Transverse colon (tissue), 4 donors: ENCODE measurements around the gene DDX4. TPM values are rescaled to one million over a fixed set of nuclear protein-coding genes. Genes with fewer than 3 reads are reported as not detected.
"Not testable (repeated sequence)": the region's sequence is repeated elsewhere in the genome, so short reads cannot be mapped to it uniquely, and the experiment has no call there.

Experiments used
- DNase-seq: peaks from one replicate; pipeline ENCODE4 v3.0.0-alpha.2; 2019
- H3K27ac ChIP-seq, 4 donors: fragments of 200-600 bp; sonication (generic); 2 replicates each; pipeline ENCODE4 v1.5.1; 2016 to 2018; ENCODE audit warnings: inconsistent platforms in 4 of 4
- H3K27me3 ChIP-seq: fragments of 200-600 bp; sonication (generic); 2 replicates; pipeline ENCODE4 v1.5.1; 2017; ENCODE audit warnings: inconsistent platforms
- H3K36me3 ChIP-seq, 4 donors: fragments of 200-600 bp; sonication (generic); 2 replicates each; pipeline ENCODE4 v1.5.1; 2017 to 2019; ENCODE audit warnings: inconsistent platforms in 4 of 4
- H3K4me1 ChIP-seq, 4 donors: fragments of 200-600 bp; sonication (generic); 2 replicates each; pipeline ENCODE4 v1.5.1; 2017 to 2020; ENCODE audit warnings: inconsistent platforms in 4 of 4
- H3K4me3 ChIP-seq, 4 donors: fragments of 200-600 bp; sonication (generic); 1 replicate in 1 of 4; 2 replicates in 3 of 4; pipeline versions ENCODE4 v1.5.1 to v1.6.1; 2017 to 2019; ENCODE audit warnings: inconsistent platforms in 4 of 4
- H3K9me3 ChIP-seq, 2 donors: fragments of 200-600 bp; sonication (generic); 2 replicates each; pipeline ENCODE4 v1.5.1; 2017 to 2019; ENCODE audit warnings: inconsistent platforms in 2 of 2
- EP300 ChIP-seq: sonication (generic); formaldehyde crosslinking; IDR thresholded peaks from one replicate; pipeline ENCODE4 v1.6.1; 2017; ENCODE audit warnings: antibody characterized with exemption, low read depth
- POLR2A ChIP-seq: fragments of 450-650 bp; IDR thresholded peaks from one replicate; pipeline ENCODE4 v1.6.1; 2016; ENCODE audit warnings: antibody characterized with exemption, mild to moderate bottlenecking, moderate library complexity
- POLR2AphosphoS5 ChIP-seq, 3 donors: sonication (generic); formaldehyde crosslinking; IDR thresholded peaks; one replicate each; pipeline ENCODE4 v1.6.1; 2016; ENCODE audit warnings: antibody characterized with exemption in 3 of 3
- WGBS, 2 donors: methylation state at CpG; one replicate each; pipeline ENCODE4 v1.1.5; 2018; ENCODE audit warnings: low coverage in 1 of 2; 5-methylcytosine and 5-hydroxymethylcytosine counted together
- in situ Hi-C, 4 donors: fragments of 200-750 bp; cut with MboI; loops; one replicate each; pipeline versions ENCODE4 v1.15.0 to v1.15.1; 2017; ENCODE audit warnings: low sequenced_read_pairs in 3 of 4, low pct_ligation_motif_present in 1 of 4, low pct_unique_long_range_greater_than_20kb in 1 of 4
- intact Hi-C: fragments of 100-400 bp; cut with DNase I; formaldehyde crosslinking; loops from one replicate; pipeline ENCODE4 v1.15.1; 2023; ENCODE audit warnings: low total_unique reads
- total RNA-seq, 4 donors: library from RNA; depleted of rRNA; stranded (reverse); fragments of >200 nt; gene quantifications; one replicate each; pipeline ENCODE4 v1.1.0, GENCODE V29; 2016
- TF ChIP-seq, protein P1 (sequence below), 5 experiments: fragments of 200-600 bp in 3 of 5; fragments of 450-650 bp in 2 of 5; sonication (generic) in 3 of 5; IDR thresholded peaks; 1 replicate in 2 of 5; 2 replicates in 3 of 5; pipeline ENCODE4 v1.5.1; 2016 to 2017; ENCODE audit warnings: antibody characterized with exemption in 5 of 5, inconsistent platforms in 3 of 5, mild to moderate bottlenecking in 2 of 5, moderate library complexity in 1 of 5

The DDX4 gene
- total RNA-seq, 4 donors from 2014 or later: not detected

DNA sequence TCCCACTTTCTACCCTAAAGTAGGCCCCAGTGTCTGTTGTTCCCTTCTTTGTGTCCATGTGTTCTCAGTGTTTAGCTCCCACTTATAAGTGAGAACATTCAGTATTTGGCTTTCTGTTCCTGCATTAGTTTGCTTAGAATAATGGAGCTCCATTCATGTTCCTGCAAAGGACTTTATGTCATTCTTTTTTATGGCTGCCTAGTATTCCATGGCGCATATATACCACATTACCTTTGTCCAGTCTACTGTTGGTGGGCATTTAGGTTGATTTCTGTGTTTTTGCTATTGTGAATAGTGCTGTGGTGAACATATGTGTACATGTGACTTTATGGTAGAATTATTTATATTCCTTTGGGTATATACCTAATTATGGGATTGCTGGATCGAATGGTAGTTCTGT lies 30.4 kb downstream of the DDX4 start:
- TF ChIP-seq POLR2AphosphoS5 (IDR thresholded peaks at IDR 0.05): no peak
- peaks cover 3% of the 10 kb centered on the region for H3K27me3 ChIP-seq
- DNase-seq: no peak
- intact Hi-C loops: no loop called here
- WGBS, 2 donors: 94 to 100% methylated on average over 2 of the region's 2 CpGs
- H3K9me3 ChIP-seq: no peaks in the 10 kb centered on the region
- H3K27ac ChIP-seq: no peak overlapping the region
- H3K4me1 ChIP-seq: no peaks in the 10 kb centered on the region
- in situ Hi-C loops: no loop called here
- no peaks in the 10 kb centered on the region for H3K36me3 ChIP-seq
- no peak overlapping the region for H3K4me3 ChIP-seq

DNA sequence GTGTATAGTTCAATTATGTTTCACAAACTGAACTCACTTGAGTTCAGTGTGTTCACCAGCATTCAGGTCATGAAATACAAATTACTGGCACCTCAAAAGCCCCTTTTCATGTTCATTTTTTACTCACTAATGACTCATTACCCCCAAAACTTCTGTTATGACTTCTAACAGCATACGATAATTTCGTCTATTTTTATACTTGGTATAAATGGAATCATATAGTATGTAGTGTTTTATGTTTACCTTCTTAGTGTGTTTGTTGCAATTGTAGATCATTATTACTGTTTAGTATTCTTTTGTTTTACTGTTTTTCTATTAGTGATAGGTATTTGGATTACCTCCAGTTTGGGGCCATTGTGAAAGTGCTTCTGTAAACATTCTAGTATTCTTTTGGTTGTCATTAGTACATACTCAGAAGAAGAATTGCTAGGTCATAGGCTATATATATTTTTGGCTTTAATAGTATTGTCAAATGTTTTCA lies 33.4 kb downstream of the DDX4 start:
- in situ Hi-C loops (no loop called here), intact Hi-C loops (no loop called here)
- TF ChIP-seq POLR2AphosphoS5 (IDR thresholded peaks at IDR 0.05): no peak
- WGBS, 2 donors: 62 to 77% methylated on average over 2 of the region's 2 CpGs
- DNase-seq: no peak
- H3K27me3 ChIP-seq: no peaks in the 10 kb centered on the region
- no peaks in the 10 kb centered on the region for H3K9me3 ChIP-seq
- H3K27ac ChIP-seq: no peak overlapping the region
- no peaks in the 10 kb centered on the region for H3K4me1 ChIP-seq
- no peaks in the 10 kb centered on the region for H3K36me3 ChIP-seq
- no peak overlapping the region for H3K4me3 ChIP-seq

DNA sequence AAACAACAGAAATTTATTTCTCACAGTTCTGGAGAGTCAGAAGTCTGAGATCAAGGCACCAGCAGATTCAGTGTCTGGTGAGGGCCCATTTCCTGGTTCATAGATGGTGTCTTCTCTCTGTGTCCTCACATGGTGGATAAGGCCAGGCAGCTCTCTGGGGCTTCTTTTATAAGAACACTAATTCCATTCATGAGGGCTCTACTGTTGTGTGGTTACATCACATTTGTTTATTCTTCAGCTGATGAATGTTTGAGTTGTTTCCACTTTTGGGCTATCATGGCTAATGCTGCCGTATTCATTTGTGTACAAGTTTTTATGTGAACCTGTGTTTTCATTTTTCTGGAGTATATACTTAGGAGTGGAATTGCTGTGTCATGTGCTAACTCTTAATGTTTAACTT lies 35.2 kb downstream of the DDX4 start:
- in situ Hi-C loops (no loop called here), intact Hi-C loops (no loop called here)
- TF ChIP-seq, protein P1, sequence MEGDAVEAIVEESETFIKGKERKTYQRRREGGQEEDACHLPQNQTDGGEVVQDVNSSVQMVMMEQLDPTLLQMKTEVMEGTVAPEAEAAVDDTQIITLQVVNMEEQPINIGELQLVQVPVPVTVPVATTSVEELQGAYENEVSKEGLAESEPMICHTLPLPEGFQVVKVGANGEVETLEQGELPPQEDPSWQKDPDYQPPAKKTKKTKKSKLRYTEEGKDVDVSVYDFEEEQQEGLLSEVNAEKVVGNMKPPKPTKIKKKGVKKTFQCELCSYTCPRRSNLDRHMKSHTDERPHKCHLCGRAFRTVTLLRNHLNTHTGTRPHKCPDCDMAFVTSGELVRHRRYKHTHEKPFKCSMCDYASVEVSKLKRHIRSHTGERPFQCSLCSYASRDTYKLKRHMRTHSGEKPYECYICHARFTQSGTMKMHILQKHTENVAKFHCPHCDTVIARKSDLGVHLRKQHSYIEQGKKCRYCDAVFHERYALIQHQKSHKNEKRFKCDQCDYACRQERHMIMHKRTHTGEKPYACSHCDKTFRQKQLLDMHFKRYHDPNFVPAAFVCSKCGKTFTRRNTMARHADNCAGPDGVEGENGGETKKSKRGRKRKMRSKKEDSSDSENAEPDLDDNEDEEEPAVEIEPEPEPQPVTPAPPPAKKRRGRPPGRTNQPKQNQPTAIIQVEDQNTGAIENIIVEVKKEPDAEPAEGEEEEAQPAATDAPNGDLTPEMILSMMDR (IDR thresholded peaks at IDR 0.05): no peak
- TF ChIP-seq POLR2AphosphoS5 (IDR thresholded peaks at IDR 0.05): no peak
- TF ChIP-seq EP300: no peak
- TF ChIP-seq POLR2A: no peak
- H3K27ac ChIP-seq: no peak overlapping the region
- no peaks in the 10 kb centered on the region for H3K27me3 ChIP-seq
- no peak for DNase-seq
- no peak overlapping the region for H3K4me3 ChIP-seq
- no peaks in the 10 kb centered on the region for H3K9me3 ChIP-seq
- WGBS, 2 donors: 44 to 57% methylated on average over 1 of the region's 1 CpG
- no peaks in the 10 kb centered on the region for H3K4me1 ChIP-seq
- no peaks in the 10 kb centered on the region for H3K36me3 ChIP-seq

DNA sequence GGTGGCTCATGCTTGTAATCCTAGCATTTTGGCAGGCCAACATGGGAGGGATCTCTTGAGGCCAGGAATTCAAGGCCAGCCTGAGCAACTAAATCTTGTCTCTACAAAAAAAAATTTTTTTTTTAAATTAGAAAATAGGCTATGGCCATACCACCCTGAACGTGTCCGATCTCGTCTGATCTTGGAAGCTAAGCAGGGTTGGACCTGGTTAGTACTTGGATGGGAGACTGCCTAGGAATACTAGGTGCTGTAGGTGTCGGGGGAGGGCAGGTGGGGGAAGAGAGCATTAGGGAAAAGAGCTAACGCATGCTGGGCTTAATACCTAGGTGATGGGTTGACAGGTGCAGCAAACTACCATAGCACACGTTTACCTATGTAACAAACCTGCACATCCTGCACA lies 39.5 kb downstream of the DDX4 start:
- intact Hi-C loops (no loop called here), in situ Hi-C loops (no loop called here)
- Histone ChIP-seq H3K4me3 (no peak overlapping the region), H3K36me3 (no peaks in the 10 kb centered on the region), H3K27ac (no peak overlapping the region), H3K4me1 (no peaks in the 10 kb centered on the region), H3K9me3 (no peaks in the 10 kb centered on the region), H3K27me3 (no peaks in the 10 kb centered on the region)
- 90 to 96% methylated on average over 5 to 6 of the region's 6 CpGs for WGBS, 2 donors
- DNase-seq: no peak
- TF ChIP-seq, protein P1 (IDR thresholded peaks at IDR 0.05): no peak
- no peak for TF ChIP-seq EP300
- TF ChIP-seq POLR2AphosphoS5 (IDR thresholded peaks at IDR 0.05): no peak
- no peak for TF ChIP-seq POLR2A

DNA sequence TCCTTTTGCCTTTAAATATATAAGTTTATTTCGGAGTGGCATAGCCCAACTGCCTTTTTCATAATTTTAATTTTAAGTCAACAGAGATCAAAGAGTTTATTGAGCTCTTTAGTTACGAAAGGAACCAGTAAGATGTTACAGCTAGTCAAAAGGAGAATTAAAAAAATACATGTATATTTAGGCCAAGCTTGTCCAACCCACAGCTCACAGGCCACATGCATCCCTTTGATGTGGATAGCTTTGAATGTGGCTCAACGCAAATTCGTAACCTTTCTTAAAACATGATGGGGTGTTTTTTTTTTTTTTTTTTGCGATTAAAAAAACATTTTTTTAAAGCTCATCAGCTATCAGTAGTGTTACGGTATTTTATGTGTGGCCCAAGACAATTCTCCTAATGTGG lies 63.1 kb downstream of the DDX4 start:
- no peak overlapping the region for H3K4me3 ChIP-seq

DNA sequence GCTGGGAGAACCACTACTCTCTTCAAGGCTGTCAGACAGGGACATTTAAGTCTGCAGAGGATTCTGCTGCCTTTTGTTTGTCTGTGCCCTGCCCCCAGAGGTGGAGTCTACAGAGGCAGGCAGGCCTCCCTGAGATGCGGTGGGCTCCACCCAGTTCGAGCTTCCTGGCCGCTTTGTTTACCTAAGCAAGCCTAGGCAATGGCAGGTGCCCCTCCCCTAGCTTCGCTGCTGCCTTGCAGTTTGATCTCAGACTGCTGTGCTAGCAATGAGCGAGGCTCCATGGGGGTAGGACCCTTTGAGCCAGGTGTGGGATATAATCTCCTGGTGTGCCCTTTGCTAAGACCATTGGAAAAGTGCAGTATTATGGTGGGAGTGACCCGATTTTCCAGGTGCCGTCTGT lies 71.0 kb downstream of the DDX4 start:
- H3K36me3 ChIP-seq, DNase-seq, in situ Hi-C loops, H3K4me1 ChIP-seq, H3K27me3 ChIP-seq, H3K27ac ChIP-seq, H3K9me3 ChIP-seq, H3K4me3 ChIP-seq, intact Hi-C loops: not testable (repeated sequence)
- 71 to 80% methylated on average over 1 to 7 of the region's 7 CpGs for WGBS, 2 donors

More for the DNA sequence above, 63.1 kb downstream of the DDX4 start:
- no peak for TF ChIP-seq POLR2A
- no peak for TF ChIP-seq POLR2AphosphoS5 (IDR thresholded peaks at IDR 0.05)
- TF ChIP-seq, protein P1 (IDR thresholded peaks at IDR 0.05): no peak
- TF ChIP-seq EP300: no peak
- H3K9me3 ChIP-seq: no peaks in the 10 kb centered on the region
- H3K27ac ChIP-seq: no peak overlapping the region
- 86 to 91% methylated on average over 6 of the region's 6 CpGs for WGBS, 2 donors
- no peaks in the 10 kb centered on the region for H3K4me1 ChIP-seq
- DNase-seq: no peak
- no peaks in the 10 kb centered on the region for H3K36me3 ChIP-seq
- in situ Hi-C loops (no loop called here), intact Hi-C loops (no loop called here)
- no peaks in the 10 kb centered on the region for H3K27me3 ChIP-seq

DNA sequence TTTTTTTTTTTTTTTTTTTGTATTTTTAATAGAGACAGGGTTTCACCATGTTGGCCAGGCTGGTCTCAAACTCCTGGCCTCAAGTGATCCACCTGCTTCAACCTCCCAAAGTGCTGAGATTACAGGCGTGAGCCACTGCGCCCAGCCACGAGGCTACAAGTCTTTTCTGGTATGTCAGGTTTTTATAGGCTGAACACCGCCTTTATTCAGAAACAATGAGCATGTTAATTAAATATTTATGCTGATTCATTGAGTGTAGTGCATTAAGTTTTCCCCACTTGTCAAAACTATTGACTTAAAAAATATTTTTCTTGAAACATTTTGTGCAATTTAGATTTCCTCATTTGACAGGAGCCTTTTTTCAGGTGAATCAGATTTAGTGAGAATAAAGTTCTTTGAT lies 78.1 kb downstream of the DDX4 start:
- H3K9me3 ChIP-seq, H3K36me3 ChIP-seq, H3K27me3 ChIP-seq, in situ Hi-C loops, H3K4me1 ChIP-seq, intact Hi-C loops, H3K4me3 ChIP-seq, DNase-seq, H3K27ac ChIP-seq: not testable (repeated sequence)
- WGBS, 2 donors: 81 to 85% methylated on average over 4 of the region's 4 CpGs
